KMS-11 (cell line): ENCODE data around the gene MFF.
"Not testable (repeated sequence)": the region's sequence is repeated elsewhere in the genome, so short reads cannot be mapped to it uniquely, and the experiment has no call there.

Source experiments
- H2AFZ ChIP-seq: fragments of 200-600 bp; sonication (generic); 2 replicates; pipeline ENCODE4 v1.6.1; 2016; ENCODE audit warnings: antibody characterized with exemption, mixed run types, low read depth
- H3K27ac ChIP-seq: fragments of 200-600 bp; sonication (generic); 2 replicates; pipeline ENCODE4 v1.6.1; 2016; ENCODE audit warnings: mild to moderate bottlenecking, mixed run types
- H3K27me3 ChIP-seq: fragments of 200-600 bp; sonication (generic); 2 replicates; pipeline ENCODE4 v1.6.1; 2017; ENCODE audit warnings: mild to moderate bottlenecking, low read depth, mixed run types, moderate library complexity; ENCODE audit not compliant: insufficient read depth
- H3K36me3 ChIP-seq: fragments of 200-600 bp; sonication (generic); 2 replicates; pipeline ENCODE4 v1.6.1; 2017; ENCODE audit warnings: mild to moderate bottlenecking, mixed run types; ENCODE audit not compliant: insufficient read depth
- H3K4me1 ChIP-seq: fragments of 200-600 bp; sonication (generic); 2 replicates; pipeline ENCODE4 v1.6.1; 2016; ENCODE audit warnings: mild to moderate bottlenecking, low read depth, mixed run types; ENCODE audit not compliant: poor library complexity, severe bottlenecking
- H3K4me2 ChIP-seq: fragments of 200-600 bp; sonication (generic); 2 replicates; pipeline ENCODE4 v1.7.0; 2016; ENCODE audit warnings: mild to moderate bottlenecking, mixed run types
- H3K4me3 ChIP-seq: fragments of 200-600 bp; sonication (generic); IDR thresholded peaks from 2 replicates; pipeline ENCODE4 v1.6.1; 2017; ENCODE audit warnings: low read depth, low read length, mixed read lengths; ENCODE audit not compliant: insufficient read depth
- H3K79me2 ChIP-seq: fragments of 200-600 bp; sonication (generic); 2 replicates; pipeline ENCODE4 v1.6.1; 2016; ENCODE audit warnings: low read depth, mixed run types; ENCODE audit not compliant: insufficient read depth
- H3K9ac ChIP-seq: fragments of 200-600 bp; sonication (generic); 2 replicates; pipeline ENCODE4 v1.6.1; 2016; ENCODE audit warnings: mild to moderate bottlenecking, mixed run types
- H4K20me1 ChIP-seq: fragments of 200-600 bp; sonication (generic); 2 replicates; pipeline ENCODE4 v1.6.1; 2016; ENCODE audit warnings: mild to moderate bottlenecking, mixed run types; ENCODE audit not compliant: insufficient read depth
- CTCF ChIP-seq: fragments of 200-600 bp; sonication (generic); conservative IDR thresholded peaks from 2 replicates; pipeline ENCODE4 v1.6.1; 2017; ENCODE audit warnings: low read depth, mild to moderate bottlenecking, antibody characterized with exemption, low read length, moderate library complexity, mixed read lengths

The MFF gene

GRCh38 chr2:227376656-227377396, 51.8 kb downstream of the MFF start:
- no peak overlapping the region for H3K4me2 ChIP-seq
- H3K4me3 ChIP-seq: no peak overlapping the region
- no peak overlapping the region for H2AFZ ChIP-seq
- H4K20me1 ChIP-seq: no peaks in the 10 kb centered on the region
- no peaks in the 10 kb centered on the region for H3K36me3 ChIP-seq
- no peaks in the 10 kb centered on the region for H3K27me3 ChIP-seq
- H3K27ac ChIP-seq: no peak overlapping the region
- no peaks in the 10 kb centered on the region for H3K4me1 ChIP-seq
- H3K79me2 ChIP-seq: no peaks in the 10 kb centered on the region
- no peak for TF ChIP-seq CTCF
- no peak overlapping the region for H3K9ac ChIP-seq

- H3K4me2 ChIP-seq: no peak overlapping the region
- no peaks in the 10 kb centered on the region for H4K20me1 ChIP-seq
- H3K4me3 ChIP-seq: no peak overlapping the region
- no peaks in the 10 kb centered on the region for H3K36me3 ChIP-seq
- no peak overlapping the region for H2AFZ ChIP-seq
- no peaks in the 10 kb centered on the region for H3K27me3 ChIP-seq
- no peak for TF ChIP-seq CTCF
- H3K27ac ChIP-seq: no peak overlapping the region
- no peak overlapping the region for H3K9ac ChIP-seq
- no peaks in the 10 kb centered on the region for H3K4me1 ChIP-seq
- no peaks in the 10 kb centered on the region for H3K79me2 ChIP-seq
Measured at GRCh38 chr2:227377467-227378351, 52.7 kb downstream of the MFF start.

- Histone ChIP-seq H3K4me3 (no peak overlapping the region), H3K79me2 (no peaks in the 10 kb centered on the region), H3K27me3 (no peaks in the 10 kb centered on the region), H3K27ac (no peak overlapping the region), H3K9ac (no peak overlapping the region), H3K4me1 (no peaks in the 10 kb centered on the region), H3K4me2 (no peak overlapping the region), H4K20me1 (no peaks in the 10 kb centered on the region), H3K36me3 (no peaks in the 10 kb centered on the region), H2AFZ (no peak overlapping the region)
- no peak for TF ChIP-seq CTCF
Measured at GRCh38 chr2:227378371-227378782, 53.3 kb downstream of the MFF start.

GRCh38 chr2:227379095-227379494, 54.0 kb downstream of the MFF start, which contains the start of gene TM4SF20:
Gene TM4SF20 (minus strand): TSS chr2:227379306. CDS start chr2:227379268, 38 bp downstream.
- Histone ChIP-seq H3K9ac (no peak within 1 kb of the TSS), H3K4me2 (no peak within 1 kb of the TSS), H2AFZ (no peak within 1 kb of the TSS)

GRCh38 chr2:227382241-227382835, 57.3 kb downstream of the MFF start:
- H3K4me1 ChIP-seq, H3K4me2 ChIP-seq, H2AFZ ChIP-seq, H3K9ac ChIP-seq, H3K27me3 ChIP-seq, H4K20me1 ChIP-seq, H3K36me3 ChIP-seq, H3K4me3 ChIP-seq, H3K79me2 ChIP-seq, H3K27ac ChIP-seq: not testable (repeated sequence)

More at GRCh38 chr2:227379095-227379494, 54.0 kb downstream of the MFF start, which contains the start of gene TM4SF20:
- no peak for TF ChIP-seq CTCF
- no peaks in the 10 kb centered on the region for H3K36me3 ChIP-seq
- H3K79me2 ChIP-seq: no peaks in the 10 kb centered on the region
- no peaks in the 10 kb centered on the region for H3K4me1 ChIP-seq
- H3K27me3 ChIP-seq: no peaks in the 10 kb centered on the region
- H3K4me3 ChIP-seq: no peak within 1 kb of the TSS
- no peak within 1 kb of the TSS for H3K27ac ChIP-seq
- H4K20me1 ChIP-seq: no peaks in the 10 kb centered on the region
